ENCODE results near the gene SCYGR6. TPM values are rescaled to one million over a fixed set of nuclear protein-coding genes. Genes with fewer than 3 reads are reported as not detected.
"Not testable (repeated sequence)": the region's sequence is repeated elsewhere in the genome, so short reads cannot be mapped to it uniquely, and the experiment has no call there.

Gene SCYGR6
- total RNA-seq: not detected

DNA sequence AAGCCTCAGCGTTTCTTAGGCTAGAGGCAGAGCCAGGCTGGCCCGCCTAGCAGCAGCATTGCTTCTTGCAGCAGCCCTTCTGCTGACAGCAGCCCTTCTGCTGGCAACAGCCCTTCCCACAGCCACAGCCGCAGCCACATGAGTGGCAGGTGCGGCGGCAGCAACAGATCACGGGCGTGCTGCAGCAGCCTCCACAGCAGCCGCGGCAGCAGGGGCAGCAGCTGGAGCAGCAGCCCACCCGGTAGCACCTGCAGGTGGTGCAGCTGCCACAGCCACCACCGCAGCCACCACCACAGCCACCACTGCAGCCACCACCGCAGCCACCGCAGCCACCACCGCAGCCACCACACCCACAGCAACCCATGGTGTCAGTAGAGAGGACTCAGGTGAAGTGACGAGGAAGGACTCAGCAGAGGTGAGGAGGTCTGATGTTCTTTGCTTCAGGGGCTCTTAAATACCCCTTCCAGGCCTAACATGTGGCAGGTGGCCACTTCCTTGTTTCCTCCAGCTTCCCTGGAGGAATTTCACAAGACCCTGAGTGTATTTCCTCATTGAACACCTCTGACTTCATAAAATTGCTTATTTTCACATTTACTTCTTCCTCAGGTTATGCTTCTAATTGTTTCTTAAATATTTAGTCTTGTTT is at the start of gene SCYGR6:
Gene SCYGR6 (minus strand): TSS at position 364 of the 646 bp plus-strand sequence. CDS start 0 bp downstream, at position 364.
- no peak within 1 kb of the TSS for H3K27ac Mint-ChIP-seq

DNA sequence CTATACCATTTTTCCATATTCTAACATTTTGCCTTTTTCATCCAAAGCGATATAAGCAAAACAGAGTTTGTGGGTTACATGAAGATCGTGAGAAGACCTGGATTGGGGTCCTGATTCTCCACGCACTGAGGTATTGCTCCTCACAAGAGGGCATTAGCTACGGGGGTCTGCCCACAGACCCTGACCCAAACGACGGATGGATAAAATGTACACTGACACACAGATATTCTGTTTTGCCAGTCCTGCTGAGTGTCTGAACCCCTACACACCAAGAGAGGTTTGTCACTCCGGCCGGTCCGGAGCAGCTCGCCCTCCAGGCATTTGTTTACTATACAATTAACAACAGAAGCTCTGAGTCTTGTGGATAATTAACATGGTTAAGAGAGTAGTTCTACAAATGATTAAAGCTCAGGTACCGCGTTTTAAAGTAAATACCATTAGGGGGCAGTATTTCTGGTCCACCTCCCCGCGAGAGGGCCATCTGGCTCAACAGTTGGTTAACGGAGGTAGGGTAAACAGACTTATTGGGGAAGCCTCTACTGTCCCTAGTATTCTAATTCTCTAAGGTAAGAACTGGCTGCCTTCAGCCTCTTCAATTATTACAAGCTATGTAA is 49.6 kb upstream of the SCYGR6 start:
- H3K36me3 Mint-ChIP-seq (ENCODE audit: low read depth): no peaks in the 10 kb centered on the region
- peaks cover 17% of the 10 kb centered on the region for H3K4me1 Mint-ChIP-seq (ENCODE audit: low read depth)
- intact Hi-C loops (cut with micrococcal nuclease): loop anchor here (1.0 kb wide), 2 partner anchors 88 to 110 kb away; no protein-coding TSS in a partner anchor
- no peaks in the 10 kb centered on the region for H3K27me3 Mint-ChIP-seq (ENCODE audit: low read depth)
- CTCF ChIA-PET: interaction anchor here (0.5 to 2.0 kb wide), 9 partner anchors 9 to 116 kb away, joined by 3 to 12 read pairs (median 4); partner anchors contain the start of gene CCL20
- H3K4me3 Mint-ChIP-seq: no peak overlapping the region
- H3K27ac Mint-ChIP-seq: peak overlapping the region; percentile 67
- no peaks in the 10 kb centered on the region for H3K9me3 Mint-ChIP-seq
- DNase-seq: peak; percentile 14

More for the DNA sequence above, at the start of gene SCYGR6:
- peaks cover 14% of the 10 kb centered on the region for H3K27me3 Mint-ChIP-seq (ENCODE audit: low read depth)
- CTCF ChIA-PET: interaction anchor here (1.1 kb wide), 1 partner anchor 138 kb away, joined by 3 read pairs; no protein-coding TSS in a partner anchor
- no peaks in the 10 kb centered on the region for H3K9me3 Mint-ChIP-seq
- no peaks in the 10 kb centered on the region for H3K4me1 Mint-ChIP-seq (ENCODE audit: low read depth)
- H3K36me3 Mint-ChIP-seq (ENCODE audit: low read depth): no peaks in the 10 kb centered on the region
- intact Hi-C loops (cut with micrococcal nuclease): no loop called here
- no peak within 1 kb of the TSS for H3K4me3 Mint-ChIP-seq
- DNase-seq: no peak

- CTCF ChIA-PET: interaction anchor here (2.0 kb wide), 1 partner anchor 11 kb away, joined by 9 read pairs; no protein-coding TSS in a partner anchor
- intact Hi-C loops (cut with micrococcal nuclease): no loop called here
- no peak overlapping the region for H3K27ac Mint-ChIP-seq
- H3K27me3 Mint-ChIP-seq (ENCODE audit: low read depth): no peaks in the 10 kb centered on the region
- peaks cover 17% of the 10 kb centered on the region for H3K4me1 Mint-ChIP-seq (ENCODE audit: low read depth)
- no peaks in the 10 kb centered on the region for H3K36me3 Mint-ChIP-seq (ENCODE audit: low read depth)
- DNase-seq: no peak
- no peak overlapping the region for H3K4me3 Mint-ChIP-seq
- H3K9me3 Mint-ChIP-seq: no peaks in the 10 kb centered on the region
Measured at GRCh38 chr2:227772932-227773331, 48.4 kb upstream of the SCYGR6 start.

DNA sequence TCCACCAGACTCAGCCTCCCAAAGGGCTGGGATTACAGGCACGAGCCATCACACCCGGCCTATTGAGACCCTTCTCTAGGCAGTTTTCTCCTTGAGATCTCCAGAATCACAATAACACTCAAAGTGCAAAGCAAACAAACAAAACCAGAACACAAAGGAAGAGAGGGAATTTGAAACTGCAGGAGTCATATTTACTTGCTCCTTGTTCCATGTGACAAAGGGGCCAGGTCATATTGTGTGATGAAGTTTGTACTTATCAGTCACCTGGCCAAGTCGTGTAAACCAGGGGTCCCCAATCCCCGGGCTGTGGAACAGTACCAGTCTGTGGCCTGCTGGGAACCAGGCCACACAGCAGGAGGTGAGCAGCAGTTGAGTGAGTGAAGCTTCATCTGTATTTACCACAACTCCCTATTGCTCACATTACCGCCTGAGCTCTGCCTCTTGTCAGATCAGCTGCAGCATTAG is 47.7 kb upstream of the SCYGR6 start:
- H3K4me3 Mint-ChIP-seq: no peak overlapping the region
- intact Hi-C loops (cut with micrococcal nuclease): no loop called here

DNA sequence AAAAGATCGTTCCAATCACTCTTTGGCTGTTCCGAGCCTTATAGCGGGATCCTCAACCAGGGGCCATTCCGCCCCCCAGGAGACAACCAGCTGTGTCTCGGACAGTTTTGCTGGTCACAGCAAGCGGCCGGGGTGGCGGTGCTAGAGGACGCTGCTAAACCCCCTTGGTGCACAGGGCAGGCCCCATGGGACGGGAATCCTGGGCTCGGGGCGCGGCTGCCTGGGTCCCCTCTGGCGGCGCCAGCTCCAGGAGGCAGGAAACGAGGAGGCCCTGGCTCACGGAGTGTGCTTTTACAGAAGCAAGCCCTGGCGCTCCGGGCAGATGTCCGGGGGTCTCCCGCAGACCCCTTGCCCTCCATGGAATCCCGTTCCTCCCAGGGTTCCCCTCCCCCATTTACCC is 43.3 kb upstream of the SCYGR6 start:
- H3K4me1 Mint-ChIP-seq (ENCODE audit: low read depth): no peaks in the 10 kb centered on the region
- H3K27ac Mint-ChIP-seq: no peak overlapping the region
- no peaks in the 10 kb centered on the region for H3K27me3 Mint-ChIP-seq (ENCODE audit: low read depth)
- H3K36me3 Mint-ChIP-seq (ENCODE audit: low read depth): no peaks in the 10 kb centered on the region
- no peak for DNase-seq
- CTCF ChIA-PET: interaction anchor here (3.5 to 3.9 kb wide), 2 partner anchors 109 to 361 kb away, joined by 35 to 50 read pairs; no protein-coding TSS in a partner anchor
- no peaks in the 10 kb centered on the region for H3K9me3 Mint-ChIP-seq
- intact Hi-C loops (cut with micrococcal nuclease): loop anchor here (2.0 to 5.0 kb wide), 3 partner anchors 56 to 529 kb away; no protein-coding TSS in a partner anchor
- no peak overlapping the region for H3K4me3 Mint-ChIP-seq

More for the DNA sequence above, 47.7 kb upstream of the SCYGR6 start:
- no peaks in the 10 kb centered on the region for H3K27me3 Mint-ChIP-seq (ENCODE audit: low read depth)
- CTCF ChIA-PET: interaction anchor here (1.4 kb wide), 1 partner anchor 46 kb away, joined by 5 read pairs; no protein-coding TSS in a partner anchor
- no peak for DNase-seq
- H3K4me1 Mint-ChIP-seq (ENCODE audit: low read depth): peaks cover 17% of the 10 kb centered on the region
- H3K36me3 Mint-ChIP-seq (ENCODE audit: low read depth): no peaks in the 10 kb centered on the region
- no peak overlapping the region for H3K27ac Mint-ChIP-seq
- H3K9me3 Mint-ChIP-seq: no peaks in the 10 kb centered on the region

GRCh38 chr2:227766373-227766883 is 41.9 kb upstream of the SCYGR6 start:
- intact Hi-C loops (cut with micrococcal nuclease): loop anchor here (1.0 to 5.0 kb wide), 8 partner anchors 54 to 733 kb away; no protein-coding TSS in a partner anchor
- DNase-seq: peak; percentile 78
- Mint-ChIP-seq H3K36me3 (ENCODE audit: low read depth) (no peaks in the 10 kb centered on the region), H3K4me3 (no peak overlapping the region), H3K27me3 (ENCODE audit: low read depth) (no peaks in the 10 kb centered on the region), H3K4me1 (ENCODE audit: low read depth) (no peaks in the 10 kb centered on the region), H3K27ac (no peak overlapping the region), H3K9me3 (no peaks in the 10 kb centered on the region)
- CTCF ChIA-PET: interaction anchor here (0.5 to 3.9 kb wide), 64 partner anchors 9 to 645 kb away, joined by 3 to 50 read pairs (median 3); partner anchors contain the start of gene TM4SF20

- Mint-ChIP-seq H3K4me1 (ENCODE audit: low read depth) (no peaks in the 10 kb centered on the region), H3K36me3 (ENCODE audit: low read depth) (no peaks in the 10 kb centered on the region), H3K27ac (no peak overlapping the region), H3K9me3 (no peaks in the 10 kb centered on the region), H3K4me3 (no peak overlapping the region), H3K27me3 (ENCODE audit: low read depth) (no peaks in the 10 kb centered on the region)
- intact Hi-C loops (cut with micrococcal nuclease): loop anchor here (1.0 to 5.0 kb wide), 8 partner anchors 54 to 733 kb away; no protein-coding TSS in a partner anchor
- CTCF ChIA-PET: interaction anchor here (0.5 to 3.9 kb wide), 65 partner anchors 9 to 645 kb away, joined by 3 to 50 read pairs (median 3); partner anchors contain the start of gene TM4SF20
- DNase-seq: no peak
Measured at GRCh38 chr2:227765788-227766372, 41.3 kb upstream of the SCYGR6 start.

GRCh38 chr2:227761740-227762476 is 37.4 kb upstream of the SCYGR6 start:
- no peak overlapping the region for H3K4me3 Mint-ChIP-seq
- no peak for DNase-seq
- H3K9me3 Mint-ChIP-seq: no peaks in the 10 kb centered on the region
- CTCF ChIA-PET: interaction anchor here (0.8 to 2.0 kb wide), 5 partner anchors 12 to 356 kb away, joined by 3 to 5 read pairs (median 4); no protein-coding TSS in a partner anchor
- H3K36me3 Mint-ChIP-seq (ENCODE audit: low read depth): no peaks in the 10 kb centered on the region
- intact Hi-C loops (cut with micrococcal nuclease): no loop called here
- peaks cover 2% of the 10 kb centered on the region for H3K27me3 Mint-ChIP-seq (ENCODE audit: low read depth)
- no peak overlapping the region for H3K27ac Mint-ChIP-seq
- no peaks in the 10 kb centered on the region for H3K4me1 Mint-ChIP-seq (ENCODE audit: low read depth)

DNA sequence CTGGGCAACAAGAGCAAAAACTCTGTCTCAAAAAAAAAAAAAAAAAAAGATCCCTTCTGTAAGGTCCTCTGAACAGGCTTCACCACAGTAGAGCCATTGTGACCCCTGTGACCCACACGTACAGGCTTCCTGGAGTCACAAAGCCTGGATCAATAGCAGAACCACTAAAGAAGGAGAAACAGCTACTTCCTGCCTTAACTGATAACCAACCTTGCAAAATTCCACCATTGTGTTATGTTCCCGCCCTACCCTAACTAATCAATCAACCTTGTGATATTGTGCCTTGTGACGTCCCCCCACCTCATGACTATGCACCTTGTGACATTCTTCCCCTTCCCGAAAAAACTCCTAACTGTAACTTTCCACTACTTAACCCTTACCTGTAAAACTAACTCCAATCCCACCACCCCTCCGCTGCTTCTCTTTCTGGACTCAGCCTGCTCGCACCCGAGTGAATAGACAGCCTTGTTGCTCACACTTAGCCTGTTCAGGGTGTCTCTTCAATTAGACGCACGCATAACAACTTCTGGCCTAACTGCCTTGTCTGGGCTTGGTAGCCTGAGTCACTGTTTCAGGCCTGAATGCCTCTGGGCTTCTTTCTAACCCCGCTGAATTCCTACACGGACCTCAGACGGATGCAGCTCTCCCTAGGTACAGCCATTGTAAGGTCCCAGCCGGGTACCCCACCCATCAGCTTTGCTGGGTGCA is 35.0 kb upstream of the SCYGR6 start:
- peaks cover 2% of the 10 kb centered on the region for H3K27me3 Mint-ChIP-seq (ENCODE audit: low read depth)
- CTCF ChIA-PET: interaction anchor here (0.9 kb wide), 1 partner anchor 11 kb away, joined by 3 read pairs; no protein-coding TSS in a partner anchor
- no peaks in the 10 kb centered on the region for H3K9me3 Mint-ChIP-seq
- H3K27ac Mint-ChIP-seq: no peak overlapping the region
- intact Hi-C loops (cut with micrococcal nuclease): no loop called here
- no peak overlapping the region for H3K4me3 Mint-ChIP-seq
- H3K4me1 Mint-ChIP-seq (ENCODE audit: low read depth): no peaks in the 10 kb centered on the region
- no peaks in the 10 kb centered on the region for H3K36me3 Mint-ChIP-seq (ENCODE audit: low read depth)
- no peak for DNase-seq

GRCh38 chr2:227756261-227756660 is 31.7 kb upstream of the SCYGR6 start:
- H3K9me3 Mint-ChIP-seq; H3K27me3 Mint-ChIP-seq (ENCODE audit: low read depth); DNase-seq; intact Hi-C loops (cut with micrococcal nuclease); H3K36me3 Mint-ChIP-seq (ENCODE audit: low read depth); H3K27ac Mint-ChIP-seq; H3K4me3 Mint-ChIP-seq; H3K4me1 Mint-ChIP-seq (ENCODE audit: low read depth): not testable (repeated sequence)
- CTCF ChIA-PET: interaction anchor here (0.8 to 3.0 kb wide), 3 partner anchors 10 to 92 kb away, joined by 3 to 12 read pairs (median 3); no protein-coding TSS in a partner anchor

DNA sequence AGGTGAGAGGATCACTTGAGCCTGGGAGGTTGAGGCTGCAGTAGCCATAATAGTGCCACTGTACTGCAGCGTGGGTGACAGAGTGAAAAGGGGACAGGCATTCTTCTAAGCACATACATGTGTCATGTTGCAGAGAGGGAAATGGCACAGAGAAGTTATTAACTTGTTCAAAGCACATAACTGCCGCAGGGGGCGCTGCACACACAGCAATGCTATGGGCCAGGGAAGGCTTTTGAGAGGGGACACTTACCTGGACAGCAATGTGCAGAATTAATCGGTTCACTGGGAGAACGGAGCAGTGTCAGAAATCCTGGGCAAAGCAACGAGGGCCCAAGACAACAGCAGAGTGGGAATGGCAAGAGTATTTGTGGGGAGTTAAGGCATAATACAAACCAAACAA is 23.5 kb upstream of the SCYGR6 start:
- DNase-seq: peak; percentile 9
- peaks cover 5% of the 10 kb centered on the region for H3K27me3 Mint-ChIP-seq (ENCODE audit: low read depth)
- H3K36me3 Mint-ChIP-seq (ENCODE audit: low read depth): no peaks in the 10 kb centered on the region
- H3K4me1 Mint-ChIP-seq (ENCODE audit: low read depth): no peaks in the 10 kb centered on the region
- H3K4me3 Mint-ChIP-seq: no peak overlapping the region
- CTCF ChIA-PET: interaction anchor here (0.6 to 0.7 kb wide), 2 partner anchors 607 to 908 kb away, joined by 3 read pairs; no protein-coding TSS in a partner anchor
- no peaks in the 10 kb centered on the region for H3K9me3 Mint-ChIP-seq
- H3K27ac Mint-ChIP-seq: no peak overlapping the region
- intact Hi-C loops (cut with micrococcal nuclease): no loop called here

Measured in activated naive CD4-positive, alpha-beta T cell treated with anti-CD3 and anti-CD28 coated beads for 36 hours (primary cell).